Neural progenitor cell (in vitro differentiated cells): Measurements from ENCODE around the gene ABHD1.

Experiments
- EZH2 ChIP-seq: fragments of 200-600 bp; sonication (generic); IDR thresholded peaks from 2 replicates; pipeline ENCODE4 v1.6.1; 2017; ENCODE audit warnings: antibody characterized with exemption, mild to moderate bottlenecking, moderate library complexity
- TF ChIP-seq, protein P1 (sequence below): fragments of 200-600 bp; sonication (generic); IDR thresholded peaks from 2 replicates; pipeline ENCODE4 v1.5.1; 2017; ENCODE audit warnings: antibody characterized with exemption, mild to moderate bottlenecking

DNA sequence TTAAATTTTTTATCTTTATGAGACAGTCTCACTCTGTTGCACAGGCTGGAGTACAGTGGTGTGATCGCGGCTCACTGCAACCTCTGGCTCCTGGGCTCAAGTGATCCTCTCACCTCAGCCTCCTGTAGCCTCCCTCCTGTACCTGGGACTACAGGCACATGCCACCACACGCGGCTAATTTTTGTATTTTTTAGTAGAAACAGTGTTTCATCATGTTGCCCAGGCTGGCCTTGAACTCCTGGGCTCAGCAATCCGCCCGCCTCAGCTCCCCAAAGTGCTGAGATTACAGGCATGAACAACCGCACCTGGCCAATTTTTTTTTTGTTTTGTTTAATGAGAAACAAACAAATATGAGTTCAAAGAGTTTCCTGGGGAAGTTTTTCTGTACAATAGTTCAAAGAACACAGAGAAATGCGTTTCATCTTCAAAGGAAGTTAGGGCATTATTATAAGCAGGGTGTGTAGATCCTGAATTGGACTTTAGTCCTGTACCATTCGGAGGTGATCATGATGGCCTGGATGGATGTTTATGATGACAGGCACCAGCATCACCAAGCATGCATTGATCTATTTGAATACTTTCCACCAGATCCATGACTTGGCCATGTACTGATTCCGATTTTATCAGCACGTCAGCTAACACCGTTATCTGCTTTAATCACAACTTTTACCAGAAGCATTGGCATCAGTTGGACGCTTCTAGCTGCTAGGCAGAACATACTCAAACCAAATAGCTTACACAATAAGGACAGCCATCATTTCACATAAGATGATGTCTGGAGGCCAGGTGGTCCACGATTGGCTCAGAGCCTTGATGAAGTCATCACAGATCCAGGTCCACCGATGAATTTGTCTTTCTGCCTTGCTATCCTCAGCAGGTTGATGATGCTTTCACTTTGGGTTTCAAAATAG is 54.1 kb downstream of the ABHD1 start:
- TF ChIP-seq, protein P1, sequence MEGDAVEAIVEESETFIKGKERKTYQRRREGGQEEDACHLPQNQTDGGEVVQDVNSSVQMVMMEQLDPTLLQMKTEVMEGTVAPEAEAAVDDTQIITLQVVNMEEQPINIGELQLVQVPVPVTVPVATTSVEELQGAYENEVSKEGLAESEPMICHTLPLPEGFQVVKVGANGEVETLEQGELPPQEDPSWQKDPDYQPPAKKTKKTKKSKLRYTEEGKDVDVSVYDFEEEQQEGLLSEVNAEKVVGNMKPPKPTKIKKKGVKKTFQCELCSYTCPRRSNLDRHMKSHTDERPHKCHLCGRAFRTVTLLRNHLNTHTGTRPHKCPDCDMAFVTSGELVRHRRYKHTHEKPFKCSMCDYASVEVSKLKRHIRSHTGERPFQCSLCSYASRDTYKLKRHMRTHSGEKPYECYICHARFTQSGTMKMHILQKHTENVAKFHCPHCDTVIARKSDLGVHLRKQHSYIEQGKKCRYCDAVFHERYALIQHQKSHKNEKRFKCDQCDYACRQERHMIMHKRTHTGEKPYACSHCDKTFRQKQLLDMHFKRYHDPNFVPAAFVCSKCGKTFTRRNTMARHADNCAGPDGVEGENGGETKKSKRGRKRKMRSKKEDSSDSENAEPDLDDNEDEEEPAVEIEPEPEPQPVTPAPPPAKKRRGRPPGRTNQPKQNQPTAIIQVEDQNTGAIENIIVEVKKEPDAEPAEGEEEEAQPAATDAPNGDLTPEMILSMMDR: no peak
- no peak for TF ChIP-seq EZH2
